SU-DHL-6 (cell line): ENCODE measurements around the gene TMEM141.
"Not testable (repeated sequence)": the region's sequence is repeated elsewhere in the genome, so short reads cannot be mapped to it uniquely, and the experiment has no call there.

ENCODE experiments used
- H2AFZ ChIP-seq: fragments of 200-600 bp; sonication (generic); 2 replicates; pipeline ENCODE4 v1.6.1; 2014; ENCODE audit warnings: low read depth, mild to moderate bottlenecking, moderate library complexity, mixed read lengths, antibody characterized with exemption, low read length; ENCODE audit not compliant: severe bottlenecking
- H3F3A ChIP-seq: fragments of 200-600 bp; shearing (Covaris generic); 2 replicates; pipeline ENCODE4 v1.6.0; 2016; ENCODE audit warnings: antibody characterized with exemption, mild to moderate bottlenecking; ENCODE audit not compliant: insufficient read depth
- H3K27ac ChIP-seq: fragments of 200-600 bp; sonication (generic); 2 replicates; pipeline ENCODE4 v1.5.1; 2016; ENCODE audit warnings: low read depth, mild to moderate bottlenecking, low read length, moderate library complexity, mixed read lengths
- H3K27me3 ChIP-seq: fragments of 200-600 bp; sonication (generic), shearing (Covaris generic); 2 replicates; pipeline ENCODE4 v1.6.0; 2014; ENCODE audit warnings: mild to moderate bottlenecking, low read length
- H3K36me3 ChIP-seq: fragments of 200-600 bp; sonication (generic); 2 replicates; pipeline ENCODE4 v1.6.1; 2014; ENCODE audit warnings: mild to moderate bottlenecking, low read length, mixed read lengths
- H3K4me2 ChIP-seq: fragments of 300-600, 200-600 bp; shearing (Covaris generic), sonication (generic); 2 replicates; pipeline ENCODE4 v1.6.0; 2014; ENCODE audit warnings: low read length, low read depth, mild to moderate bottlenecking; ENCODE audit not compliant: poor library complexity, severe bottlenecking
- H3K4me3 ChIP-seq: fragments of 200-600 bp; sonication (generic); 2 replicates; pipeline ENCODE4 v1.5.1; 2014; ENCODE audit warnings: antibody characterized with exemption, low read length, mild to moderate bottlenecking, mixed read lengths; ENCODE audit not compliant: insufficient read depth, poor library complexity, severe bottlenecking
- H3K79me2 ChIP-seq: fragments of 200-600 bp; sonication (generic); 2 replicates; pipeline ENCODE4 v1.6.1; 2014; ENCODE audit warnings: mild to moderate bottlenecking, low read length, moderate library complexity; ENCODE audit not compliant: insufficient read depth
- H3K9ac ChIP-seq: fragments of 200-600 bp; sonication (generic); 2 replicates; pipeline ENCODE4 v1.7.0; 2014; ENCODE audit warnings: mild to moderate bottlenecking, low read length
- H3K9me2 ChIP-seq: fragments of 200-600 bp; sonication (generic); replicated peaks from 2 replicates; pipeline ENCODE4 v1.6.1; 2014; ENCODE audit warnings: low read length; ENCODE audit not compliant: insufficient read depth
- H3K9me3 ChIP-seq: fragments of 200-600 bp; sonication (generic); 2 replicates; pipeline ENCODE4 v1.6.1; 2014; ENCODE audit warnings: low read length, mixed read lengths; ENCODE audit not compliant: insufficient read depth
- H4K20me1 ChIP-seq: fragments of 200-600 bp; sonication (generic); 2 replicates; pipeline ENCODE4 v1.6.1; 2014; ENCODE audit warnings: low read depth, mild to moderate bottlenecking, antibody characterized with exemption, low read length, moderate library complexity, mixed read lengths
- CTCF ChIP-seq: fragments of 200-600 bp; sonication (generic); IDR thresholded peaks from one replicate; pipeline ENCODE4 v1.5.1; 2017; ENCODE audit warnings: antibody characterized with exemption, mild to moderate bottlenecking, low read length, moderate library complexity; ENCODE audit not compliant: insufficient read depth, poor library complexity, severe bottlenecking
- EZH2phosphoT487 ChIP-seq: fragments of 200-600 bp; sonication (generic), shearing (Covaris generic); conservative IDR thresholded peaks from 2 replicates; pipeline ENCODE4 v1.6.1; 2018; ENCODE audit warnings: mild to moderate bottlenecking, antibody characterized with exemption, low read length, moderate library complexity, mixed read lengths

TMEM141 gene

GRCh38 chr9:136782452-136782851, 8.7 kb upstream of the TMEM141 start:
- Histone ChIP-seq H3K4me2 (no peak overlapping the region), H3K79me2 (no peaks in the 10 kb centered on the region), H3K9me2 (no peaks in the 10 kb centered on the region), H3K4me3 (no peak overlapping the region), H3K27me3 (no peaks in the 10 kb centered on the region), H3F3A (no peaks in the 10 kb centered on the region), H2AFZ (no peak overlapping the region), H3K27ac (no peak overlapping the region), H3K36me3 (no peaks in the 10 kb centered on the region), H4K20me1 (no peaks in the 10 kb centered on the region), H3K9ac (no peak overlapping the region), H3K9me3 (no peaks in the 10 kb centered on the region)
- TF ChIP-seq CTCF (no peak), EZH2phosphoT487 (no peak)

GRCh38 chr9:136784249-136784996, 6.7 kb upstream of the TMEM141 start:
- H3K4me2 ChIP-seq = no peak overlapping the region

GRCh38 chr9:136784997-136785361, 6.2 kb upstream of the TMEM141 start:
- no peak overlapping the region for H3K4me3 ChIP-seq
- H3K36me3 ChIP-seq = no peaks in the 10 kb centered on the region
- H3K79me2 ChIP-seq = no peaks in the 10 kb centered on the region
- no peak overlapping the region for H3K9ac ChIP-seq
- no peak overlapping the region for H3K4me2 ChIP-seq
- no peaks in the 10 kb centered on the region for H4K20me1 ChIP-seq
- no peak overlapping the region for H2AFZ ChIP-seq
- H3K27ac ChIP-seq = no peak overlapping the region
- no peaks in the 10 kb centered on the region for H3K9me3 ChIP-seq
- TF ChIP-seq EZH2phosphoT487 (no peak), CTCF (no peak)
- H3K27me3 ChIP-seq = no peaks in the 10 kb centered on the region
- H3F3A ChIP-seq = 0 out of 2 replicates have a peak, but pooled peaks cover under 1% of the 10 kb centered on the region
- no peaks in the 10 kb centered on the region for H3K9me2 ChIP-seq

More at GRCh38 chr9:136784249-136784996, 6.7 kb upstream of the TMEM141 start:
- Histone ChIP-seq H3K9ac (no peak overlapping the region), H3K4me3 (no peak overlapping the region), H3K27me3 (no peaks in the 10 kb centered on the region), H4K20me1 (no peaks in the 10 kb centered on the region), H3K9me3 (no peaks in the 10 kb centered on the region), H3K36me3 (no peaks in the 10 kb centered on the region), H3K27ac (no peak overlapping the region), H2AFZ (no peak overlapping the region), H3K79me2 (no peaks in the 10 kb centered on the region), H3K9me2 (no peaks in the 10 kb centered on the region), H3F3A (no peaks in the 10 kb centered on the region)
- TF ChIP-seq CTCF = peak; percentile 16
- TF ChIP-seq EZH2phosphoT487 = no peak

GRCh38 chr9:136785565-136786355, 5.4 kb upstream of the TMEM141 start:
- not testable (repeated sequence) for H4K20me1 ChIP-seq, H3K27me3 ChIP-seq, H3K4me2 ChIP-seq, H2AFZ ChIP-seq, H3K36me3 ChIP-seq, H3K9ac ChIP-seq, H3K79me2 ChIP-seq, H3K27ac ChIP-seq, H3K9me2 ChIP-seq, H3K4me3 ChIP-seq, H3K9me3 ChIP-seq, H3F3A ChIP-seq
